GM19328 (cell line): Measurements from ENCODE around the gene ARHGEF7.

Source experiments
- ATAC-seq: cut with Tn5 transposase; IDR thresholded peaks from one replicate; pipeline ENCODE4 v1.9.1; 2021; ENCODE audit warnings: mild to moderate bottlenecking, moderate library complexity; ENCODE audit not compliant: unreplicated experiment

Gene ARHGEF7

DNA sequence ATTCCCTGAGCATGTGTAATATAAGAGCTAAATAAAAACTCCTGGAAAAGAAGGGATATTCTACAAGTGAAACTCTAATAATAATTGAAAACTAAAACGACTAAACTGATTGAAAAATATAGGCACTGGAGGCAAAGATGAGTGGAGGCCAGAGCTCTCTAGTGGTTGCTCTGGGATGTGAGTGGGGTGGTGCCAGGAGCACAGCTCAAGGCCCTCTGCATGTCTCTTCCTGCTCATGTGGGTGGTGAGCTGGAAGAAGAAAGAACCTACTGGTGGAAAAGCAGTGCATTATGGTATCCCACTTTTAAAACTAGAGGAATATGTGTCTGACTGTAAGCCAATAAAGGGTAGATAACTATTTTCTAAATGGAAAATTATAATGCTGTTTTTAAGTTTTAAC is 15.8 kb upstream of the ARHGEF7 start:
- ATAC-seq, result no peak

DNA sequence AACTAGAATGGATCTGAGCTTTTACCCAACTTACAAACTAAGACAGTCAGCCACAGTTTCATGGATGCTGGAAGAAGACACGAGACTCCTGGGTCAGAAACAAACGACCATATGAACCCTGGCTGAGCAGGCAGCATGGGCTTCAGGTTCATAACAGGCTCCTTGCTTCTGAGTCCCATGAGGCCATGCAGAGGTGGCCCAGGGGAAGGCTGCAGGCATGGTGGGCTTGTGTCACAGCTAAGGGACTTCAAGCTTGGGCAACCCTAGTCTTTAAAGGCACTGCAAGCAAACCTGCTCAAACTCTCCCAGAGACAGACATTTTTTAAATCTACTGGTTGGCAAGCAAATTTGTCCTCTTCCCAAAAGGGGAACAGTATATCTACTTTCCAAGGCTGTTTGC is 5.1 kb upstream of the ARHGEF7 start:
- no peak for ATAC-seq

DNA sequence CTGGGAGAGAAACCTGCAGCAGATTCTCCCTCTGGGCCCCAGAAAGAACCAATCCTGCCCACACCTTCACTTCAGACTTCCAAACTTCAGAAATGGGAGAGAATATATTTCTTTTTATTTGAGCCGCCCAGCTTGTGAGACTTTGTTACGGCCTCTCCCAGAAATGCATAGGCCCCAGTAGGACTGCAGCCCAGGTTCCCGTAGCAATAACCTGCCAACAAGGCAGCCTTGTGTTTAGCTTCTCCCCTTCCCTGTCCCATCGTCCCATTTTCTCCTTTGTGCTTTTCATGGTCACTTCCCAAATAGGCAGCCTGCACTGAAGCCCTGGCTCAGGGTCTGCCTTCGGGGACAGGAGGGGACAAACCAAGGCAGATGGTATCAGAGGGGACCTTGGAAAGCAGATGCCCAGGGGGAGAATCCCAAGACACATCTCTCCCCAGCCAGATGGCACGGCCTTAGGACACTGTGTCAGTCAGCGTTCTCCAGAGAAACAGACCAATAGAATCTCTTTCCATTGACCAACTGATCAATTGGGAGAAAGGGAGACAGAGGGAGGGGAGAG is 3.7 kb upstream of the ARHGEF7 start:
- no peak for ATAC-seq

DNA sequence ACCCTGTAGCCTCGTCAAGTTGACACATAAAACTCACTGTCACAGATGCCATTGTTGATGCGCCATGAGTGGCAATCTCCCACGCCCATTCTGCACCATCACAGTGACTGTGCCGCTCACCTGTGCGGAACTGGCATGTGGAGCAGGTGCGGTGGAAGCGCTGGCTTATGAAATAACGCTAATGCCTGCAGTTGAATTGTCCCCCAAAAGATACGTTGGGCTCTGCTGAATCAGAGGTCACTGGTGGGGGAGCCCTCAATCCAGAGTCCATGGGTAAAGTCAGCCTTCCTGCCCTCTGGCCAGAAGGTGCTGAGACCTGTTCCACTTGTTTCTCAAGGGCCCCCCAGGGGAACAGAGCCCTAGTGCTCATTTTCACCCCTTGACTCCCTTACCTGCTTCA is 2.9 kb upstream of the ARHGEF7 start:
- no peak for ATAC-seq

DNA sequence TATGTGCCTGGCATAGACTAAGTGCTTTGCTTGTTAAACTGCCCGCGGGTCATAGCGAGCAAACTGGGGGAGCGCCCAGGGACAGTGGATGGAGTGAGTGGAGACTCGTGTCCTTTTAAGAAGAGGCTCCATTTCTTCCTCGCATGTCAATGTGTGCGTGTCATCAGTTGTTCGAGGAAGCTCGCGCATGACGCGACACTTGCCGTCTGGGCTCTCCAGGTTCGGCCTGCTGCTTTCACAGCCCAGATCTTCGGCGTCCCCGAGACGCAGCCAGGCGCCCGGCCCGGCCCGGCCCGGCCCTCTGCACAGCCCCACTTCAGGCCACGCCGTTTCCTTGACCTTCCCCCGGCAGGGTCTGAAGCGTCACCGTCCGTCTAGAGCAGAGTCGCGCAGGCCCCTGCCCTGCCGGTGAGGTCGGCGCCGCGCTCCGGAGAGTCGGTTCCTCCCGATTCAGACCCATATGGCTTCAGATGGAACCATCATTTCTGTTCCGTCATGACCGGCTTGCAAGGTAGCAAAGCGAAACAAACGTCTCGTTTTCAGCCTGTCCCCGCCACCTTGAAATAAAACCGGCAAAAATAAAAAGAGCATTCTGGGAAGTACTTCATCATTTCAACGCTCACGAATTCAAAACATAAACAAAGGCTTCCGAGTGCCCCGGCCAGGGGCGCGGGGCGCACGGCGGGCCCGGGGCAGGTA is 599 bp upstream of the ARHGEF7 start:
- no peak for ATAC-seq

DNA sequence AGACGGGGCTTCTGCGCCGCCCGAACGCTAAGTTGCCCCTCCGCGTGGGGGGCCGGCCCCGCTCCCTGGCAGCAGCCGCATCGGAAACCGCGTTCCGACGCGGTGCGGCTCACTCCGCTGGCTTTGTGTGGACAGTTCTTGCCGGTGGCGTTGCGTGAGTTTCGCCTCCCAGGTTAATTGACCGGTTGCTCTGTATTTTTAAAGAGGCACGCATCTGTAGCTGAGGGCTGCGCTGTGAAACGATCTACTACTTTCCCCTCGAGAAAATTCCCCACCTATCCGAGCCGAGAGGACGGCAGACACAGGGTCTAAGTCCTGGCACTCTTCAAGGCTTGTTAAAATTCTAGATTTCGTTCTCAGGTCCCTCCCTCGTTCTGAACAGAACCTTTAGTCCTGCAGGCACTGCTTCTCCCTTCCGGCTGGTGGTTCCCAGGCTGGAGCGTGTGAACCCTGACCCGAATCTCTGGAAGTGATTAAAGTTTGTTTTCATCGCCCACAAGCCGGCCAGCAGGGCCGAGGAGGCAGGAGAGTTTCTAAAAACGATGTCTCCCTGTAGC is 933 bp downstream of the ARHGEF7 start:
- ATAC-seq, result no peak

DNA sequence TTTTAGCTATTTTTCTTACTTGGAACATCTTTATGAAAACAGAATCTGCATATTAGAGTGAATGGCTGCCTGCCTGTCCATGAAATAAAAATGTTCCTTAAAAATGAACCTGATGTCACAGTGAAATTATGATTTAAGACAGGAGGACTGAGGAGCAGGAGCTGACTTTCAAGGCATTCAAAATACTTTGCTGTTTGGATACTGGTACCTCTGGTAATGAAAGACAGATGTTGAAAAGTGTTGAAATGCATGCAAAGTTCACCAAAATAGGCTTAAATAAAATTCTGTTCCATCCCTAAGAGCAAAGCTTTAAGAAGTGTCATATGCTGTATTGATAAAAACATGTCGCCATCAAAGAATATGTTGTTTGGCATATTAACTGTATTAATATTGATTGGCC is 1.7 kb downstream of the ARHGEF7 start:
- ATAC-seq, result no peak

DNA sequence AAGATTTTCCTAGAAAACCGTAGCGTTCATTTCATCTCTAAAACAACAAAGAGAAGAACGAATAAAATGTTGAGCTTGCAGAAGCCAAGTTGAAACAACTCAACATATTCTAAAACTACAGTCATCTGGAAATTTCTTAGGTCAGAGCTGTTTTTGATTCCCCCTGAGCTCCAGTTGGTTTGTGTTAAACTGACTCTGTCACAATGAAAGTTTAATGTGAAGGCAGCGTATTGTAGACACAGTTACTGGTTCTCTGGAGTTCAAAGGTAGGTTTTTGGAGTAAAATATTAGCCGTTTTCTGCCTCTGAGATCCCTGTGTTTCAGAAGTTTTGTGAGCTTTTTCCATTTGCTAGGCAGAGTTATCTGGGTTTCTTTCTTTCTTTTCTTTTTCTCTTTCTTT is 2.2 kb downstream of the ARHGEF7 start:
- ATAC-seq, result no peak

DNA sequence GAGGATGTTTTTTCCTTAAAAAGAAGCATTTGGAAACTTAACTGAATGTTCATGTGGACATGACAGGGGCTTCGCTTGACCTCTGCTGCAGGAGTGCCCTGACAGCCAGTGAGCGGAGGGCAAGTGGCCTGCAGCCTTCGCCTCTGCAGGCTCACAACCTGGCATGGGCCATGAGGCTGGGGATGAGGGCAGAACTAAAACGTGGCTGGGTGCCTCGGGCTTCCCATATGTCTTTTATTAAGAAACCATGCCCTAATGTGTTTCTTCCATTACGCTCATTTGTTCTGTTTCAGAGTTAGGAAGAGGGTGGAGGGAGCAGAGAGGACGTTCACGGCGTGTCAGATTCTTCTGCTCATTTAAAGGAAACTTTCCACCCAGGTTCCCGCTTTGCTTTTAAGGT is 2.9 kb downstream of the ARHGEF7 start:
- no peak for ATAC-seq

DNA sequence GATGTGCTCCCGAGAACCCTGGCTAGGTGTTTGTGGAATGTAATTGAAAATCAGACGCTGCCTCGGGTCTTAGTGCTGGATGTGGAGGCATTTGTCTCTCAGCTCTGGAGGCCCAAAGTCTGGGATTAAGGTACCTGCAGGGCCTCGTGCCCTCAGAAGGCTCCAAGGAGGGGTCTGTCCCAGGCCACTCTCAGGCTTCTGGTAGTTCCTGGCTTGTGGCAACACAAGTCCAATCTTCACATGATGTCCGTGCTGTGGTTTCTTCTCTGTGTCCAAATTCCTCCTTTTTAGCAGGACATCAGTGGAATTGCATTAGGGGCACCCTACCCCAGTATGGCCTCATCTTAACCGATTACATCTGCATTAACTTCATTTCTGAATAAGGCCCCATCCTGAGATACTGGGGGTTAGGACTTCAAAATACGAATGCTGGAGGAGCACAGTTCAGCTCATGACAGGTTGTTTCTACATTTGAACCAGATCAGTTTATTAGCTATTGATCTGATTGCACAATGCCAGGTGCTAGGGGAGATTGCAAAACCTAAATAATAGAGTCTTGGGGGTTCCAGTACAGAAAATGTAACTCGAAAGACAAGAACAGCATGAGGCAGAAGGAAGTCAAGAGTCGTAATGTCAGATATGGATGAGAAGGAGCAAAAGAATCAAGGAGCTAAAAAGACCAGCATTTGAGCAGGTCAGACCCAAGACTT is 3.9 kb downstream of the ARHGEF7 start:
- ATAC-seq, result no peak

DNA sequence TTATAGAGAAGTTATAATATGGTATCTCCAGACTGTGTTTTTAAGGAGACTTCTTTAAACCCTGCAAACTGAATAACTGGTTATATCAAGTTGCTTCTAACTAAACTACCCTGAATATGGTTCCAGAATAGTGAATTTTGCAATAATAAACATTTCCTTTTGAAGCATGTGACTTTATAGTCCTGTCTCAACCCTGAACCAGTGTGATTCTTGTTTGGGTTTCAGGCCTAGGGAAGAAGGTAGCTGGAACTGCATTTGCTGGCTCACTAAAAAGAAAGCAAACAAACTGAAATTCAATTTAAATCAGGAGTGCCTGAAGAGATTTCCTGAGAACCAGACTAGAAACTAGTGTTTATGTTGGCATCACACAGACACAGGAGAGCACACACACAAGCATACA is 4.9 kb downstream of the ARHGEF7 start:
- ATAC-seq, result no peak

DNA sequence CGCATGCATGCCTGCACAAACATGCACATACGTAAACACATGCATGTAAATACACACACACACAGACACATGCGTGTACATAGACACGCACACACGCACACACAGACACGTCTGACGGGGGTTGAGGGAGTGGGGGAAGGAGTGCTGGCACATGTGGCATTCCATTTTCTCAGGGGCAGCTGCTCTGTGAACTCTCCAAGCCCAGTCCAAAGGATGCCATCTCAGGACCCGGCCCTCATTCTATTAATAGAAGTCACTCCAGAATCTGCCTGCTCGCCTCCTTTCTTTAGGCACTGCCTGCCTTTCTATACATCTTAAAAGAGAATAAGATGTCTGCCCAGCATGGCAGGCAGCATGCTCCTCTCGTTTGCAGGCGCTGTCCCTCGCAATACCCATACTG is 5.3 kb downstream of the ARHGEF7 start:
- no peak for ATAC-seq

DNA sequence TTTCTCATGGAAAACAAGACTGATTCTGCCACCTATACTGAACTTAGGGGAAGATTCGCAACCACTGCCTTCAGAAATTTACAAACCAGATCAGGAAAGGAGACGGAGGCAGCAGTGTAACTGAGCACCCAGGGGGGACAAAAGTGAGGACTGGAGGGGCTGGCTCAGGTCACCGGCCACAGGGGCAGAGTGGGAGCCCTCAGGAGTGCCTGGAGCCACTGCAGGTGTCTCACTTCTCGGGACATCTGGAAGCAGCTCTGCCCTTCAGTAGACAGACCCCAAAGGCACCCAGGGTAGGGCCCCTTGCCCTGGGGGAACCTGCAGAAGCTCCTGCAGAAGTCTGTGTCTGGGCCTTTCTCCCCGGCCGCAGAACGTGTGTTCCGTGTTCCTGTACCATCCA is 5.8 kb downstream of the ARHGEF7 start:
- no peak for ATAC-seq

DNA sequence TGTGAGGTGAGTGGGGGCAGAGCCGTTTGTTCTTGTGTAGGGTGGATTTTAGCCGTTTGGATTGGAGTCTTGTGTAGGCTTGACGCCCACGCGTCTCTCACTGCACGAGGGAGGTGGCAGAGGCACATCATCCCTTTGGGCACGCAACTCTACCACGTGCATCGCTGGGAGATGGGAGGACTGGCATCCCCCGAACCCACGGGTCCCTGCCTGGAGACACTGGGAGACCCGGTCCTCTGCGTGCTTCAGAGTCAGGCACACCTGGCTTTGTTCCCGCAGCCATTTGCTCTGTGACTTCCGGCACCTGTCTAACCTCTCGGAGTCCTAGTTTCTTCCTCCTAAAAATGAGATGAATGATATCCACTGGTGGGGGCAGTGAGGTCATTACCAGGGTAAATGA is 6.4 kb downstream of the ARHGEF7 start:
- ATAC-seq, result no peak

DNA sequence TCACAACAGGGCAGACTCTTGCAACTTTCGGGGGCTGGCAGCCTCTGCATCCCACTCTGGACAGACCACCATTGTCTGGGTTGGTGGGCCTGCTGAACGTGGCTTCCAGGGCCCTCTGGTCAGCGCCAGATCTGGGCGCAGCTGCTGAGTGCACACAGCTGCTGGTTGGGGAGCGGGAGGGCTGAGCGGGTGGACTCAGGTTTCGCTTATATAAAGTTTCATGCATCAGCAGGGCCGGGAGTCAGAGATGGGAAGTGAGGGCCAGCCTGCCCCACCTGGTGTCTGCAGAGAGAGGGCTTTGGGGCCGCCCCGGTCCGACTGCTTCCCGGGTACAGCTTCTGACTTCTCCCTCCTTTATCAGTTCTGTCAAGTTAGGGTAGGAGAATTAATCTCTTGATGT is 6.9 kb downstream of the ARHGEF7 start:
- no peak for ATAC-seq

DNA sequence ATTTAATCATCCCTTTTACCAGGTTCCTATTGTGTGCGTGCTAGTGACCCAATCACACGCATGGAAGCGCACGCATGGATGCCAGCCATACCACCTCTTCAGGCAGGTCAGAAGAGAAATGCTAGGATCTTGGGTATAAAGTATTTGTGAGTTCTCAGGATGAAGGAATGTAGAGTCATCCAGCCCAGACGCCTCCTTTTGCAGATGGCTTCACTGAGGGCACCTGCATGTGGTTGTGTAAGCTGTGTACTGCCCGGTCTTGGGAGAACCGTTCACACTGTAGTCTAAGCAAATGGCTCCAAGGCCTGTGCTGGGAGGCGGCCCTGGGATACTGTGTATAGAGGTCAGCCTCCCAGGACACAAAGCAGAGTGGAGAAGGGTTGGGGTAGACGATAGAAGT is 7.5 kb downstream of the ARHGEF7 start:
- ATAC-seq, result no peak

DNA sequence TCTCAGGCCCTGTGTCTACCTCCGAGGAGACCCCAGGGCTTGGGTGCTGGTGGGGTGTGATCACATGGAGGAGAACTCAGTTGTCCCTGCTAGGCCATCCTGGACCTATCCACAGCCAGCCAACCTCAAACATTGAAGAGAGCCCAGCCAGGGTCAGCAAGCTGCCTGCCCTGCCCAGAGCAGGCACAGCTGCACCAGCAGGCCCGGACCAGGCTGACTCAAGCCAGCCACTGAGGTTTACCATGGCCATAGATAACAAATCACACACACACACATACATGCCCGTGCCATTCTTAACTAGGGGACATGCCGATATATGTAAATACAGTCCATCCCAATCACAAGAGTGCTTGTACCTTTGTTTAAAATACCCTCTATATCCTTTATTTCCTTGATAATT is 8.1 kb downstream of the ARHGEF7 start:
- no peak for ATAC-seq

DNA sequence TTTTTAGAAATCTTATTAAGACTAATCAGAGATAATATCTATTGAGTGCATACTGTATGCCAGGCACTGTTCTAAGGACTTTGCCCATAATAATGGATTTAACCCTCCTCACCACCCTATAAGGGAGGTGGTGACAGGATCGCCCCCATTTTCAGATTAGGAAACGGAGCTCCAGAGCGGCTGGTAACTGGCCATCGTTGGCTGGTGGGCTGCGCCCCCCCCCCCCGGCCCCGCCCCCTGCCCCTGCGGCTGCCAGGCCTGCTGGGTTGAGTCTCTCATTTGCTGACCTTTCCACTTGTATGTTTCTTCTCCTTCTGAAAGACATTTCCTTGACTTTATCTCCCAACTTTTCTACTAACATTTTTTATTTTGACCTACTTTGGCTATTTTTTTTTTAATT is 8.5 kb downstream of the ARHGEF7 start:
- no peak for ATAC-seq

DNA sequence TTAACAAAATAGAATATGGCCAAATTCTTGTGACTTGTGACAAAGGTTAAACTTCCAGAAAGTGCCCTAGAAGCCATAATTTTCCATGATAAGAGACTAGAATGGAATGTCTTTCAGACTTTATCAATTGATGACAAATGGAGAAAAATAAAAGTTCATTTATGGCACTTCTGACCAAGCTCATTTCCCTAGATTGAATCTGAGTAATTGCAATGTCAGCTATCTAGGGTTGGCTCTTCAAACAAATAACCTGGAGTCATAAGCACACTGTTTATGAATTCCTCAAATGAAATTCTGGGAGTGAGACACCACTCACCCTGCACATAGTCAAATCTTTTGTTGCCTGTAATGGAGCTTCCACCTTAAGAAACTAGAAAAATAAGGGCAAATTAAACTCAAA is 11.4 kb downstream of the ARHGEF7 start:
- no peak for ATAC-seq

DNA sequence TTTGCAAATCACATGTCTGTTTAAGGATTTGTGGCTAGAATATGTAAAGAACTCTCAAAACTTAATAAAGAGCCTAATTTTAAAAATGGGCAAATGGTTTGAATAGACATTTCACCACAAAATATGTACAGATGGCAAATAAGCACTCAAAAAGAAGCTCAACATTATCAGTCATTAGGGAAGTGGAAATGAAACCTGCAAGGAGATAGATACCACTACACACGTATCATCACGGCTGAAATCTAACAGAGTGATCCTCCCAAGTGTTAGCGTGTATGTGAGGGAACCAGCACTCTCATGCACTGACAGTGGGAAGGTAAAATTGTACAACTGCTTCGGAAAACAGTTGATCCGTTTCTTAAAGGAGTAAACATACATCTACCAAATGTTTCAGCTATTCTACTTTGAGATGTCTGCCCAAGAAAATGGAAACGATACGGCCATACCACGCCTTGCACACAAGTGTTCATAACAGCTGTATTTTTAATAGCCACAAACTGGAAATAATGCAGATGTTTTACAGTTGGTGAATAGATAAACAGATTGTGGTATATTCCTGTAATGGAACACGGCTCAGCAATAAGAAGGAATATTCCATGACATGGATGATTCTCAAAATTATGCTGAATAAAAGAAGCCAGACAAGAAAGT is 14.5 kb downstream of the ARHGEF7 start:
- peak; percentile 99 for ATAC-seq

DNA sequence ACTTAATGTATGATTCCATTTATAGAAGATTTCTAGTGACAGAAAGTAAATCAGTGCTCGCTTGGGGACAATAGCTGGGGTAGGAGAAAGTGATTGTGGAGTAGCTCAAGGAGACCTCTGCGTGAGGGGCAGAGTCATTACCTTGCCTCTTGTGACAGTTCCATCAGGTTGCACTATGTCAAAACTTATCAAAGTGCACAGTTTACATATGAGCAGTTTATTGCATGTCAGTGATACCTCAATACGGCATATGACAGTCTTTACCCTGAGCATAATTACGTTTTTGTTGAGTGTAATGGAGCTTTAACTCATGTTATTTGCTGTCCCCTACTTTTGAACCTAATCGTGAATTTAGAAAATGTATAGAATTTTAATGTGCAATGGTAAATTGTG is 15.0 kb downstream of the ARHGEF7 start:
- ATAC-seq, result no peak

DNA sequence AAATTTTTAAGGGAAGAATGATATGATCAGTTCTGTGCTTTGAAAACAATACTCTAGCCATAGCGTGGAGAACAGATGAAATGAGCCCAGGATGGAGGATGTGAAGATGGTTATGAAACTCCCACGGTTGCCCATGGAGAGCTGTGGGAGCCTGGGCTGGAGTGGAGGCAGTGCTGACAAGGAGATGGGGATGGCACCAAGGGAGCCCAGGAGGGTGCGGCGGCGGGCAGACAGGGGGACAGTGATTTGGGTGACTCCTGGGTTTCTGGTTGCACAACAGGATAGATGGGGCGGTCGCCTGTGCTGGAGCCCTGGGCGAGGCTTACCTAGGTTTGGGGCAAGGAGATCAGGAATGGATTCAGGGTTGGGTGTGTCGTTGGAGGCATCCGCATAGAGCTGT is 15.9 kb downstream of the ARHGEF7 start:
- ATAC-seq, result no peak
